GM12874 (cell line): ENCODE results near the gene GREM2.

Source experiments
- TF ChIP-seq, protein P1 (sequence below): IDR thresholded peaks from 2 replicates; pipeline ENCODE4 v1.5.1; 2011; ENCODE audit warnings: low read depth, mild to moderate bottlenecking, control low read depth, low read length, moderate library complexity; ENCODE audit not compliant: insufficient read depth

The GREM2 gene

DNA sequence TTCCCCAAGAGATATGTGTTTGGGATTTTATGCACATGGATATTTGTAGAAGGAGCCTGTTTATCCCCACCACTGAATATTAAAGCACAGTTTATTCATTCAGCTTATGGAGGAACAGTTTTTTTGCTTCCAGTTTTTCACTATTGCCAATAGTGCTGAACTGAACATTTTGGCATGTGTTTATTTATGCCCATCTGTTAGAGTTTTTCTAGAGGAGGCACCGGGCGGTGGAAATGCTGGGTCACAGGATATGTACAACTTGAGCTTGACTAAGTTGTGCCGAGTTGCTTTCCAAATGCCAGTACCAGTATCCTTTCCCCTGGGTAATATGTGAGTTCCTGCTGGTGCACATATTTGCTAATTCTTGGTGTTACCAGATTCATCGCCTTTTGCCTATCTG lies 111.3 kb downstream of the GREM2 start:
- TF ChIP-seq, protein P1, sequence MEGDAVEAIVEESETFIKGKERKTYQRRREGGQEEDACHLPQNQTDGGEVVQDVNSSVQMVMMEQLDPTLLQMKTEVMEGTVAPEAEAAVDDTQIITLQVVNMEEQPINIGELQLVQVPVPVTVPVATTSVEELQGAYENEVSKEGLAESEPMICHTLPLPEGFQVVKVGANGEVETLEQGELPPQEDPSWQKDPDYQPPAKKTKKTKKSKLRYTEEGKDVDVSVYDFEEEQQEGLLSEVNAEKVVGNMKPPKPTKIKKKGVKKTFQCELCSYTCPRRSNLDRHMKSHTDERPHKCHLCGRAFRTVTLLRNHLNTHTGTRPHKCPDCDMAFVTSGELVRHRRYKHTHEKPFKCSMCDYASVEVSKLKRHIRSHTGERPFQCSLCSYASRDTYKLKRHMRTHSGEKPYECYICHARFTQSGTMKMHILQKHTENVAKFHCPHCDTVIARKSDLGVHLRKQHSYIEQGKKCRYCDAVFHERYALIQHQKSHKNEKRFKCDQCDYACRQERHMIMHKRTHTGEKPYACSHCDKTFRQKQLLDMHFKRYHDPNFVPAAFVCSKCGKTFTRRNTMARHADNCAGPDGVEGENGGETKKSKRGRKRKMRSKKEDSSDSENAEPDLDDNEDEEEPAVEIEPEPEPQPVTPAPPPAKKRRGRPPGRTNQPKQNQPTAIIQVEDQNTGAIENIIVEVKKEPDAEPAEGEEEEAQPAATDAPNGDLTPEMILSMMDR, result no peak

DNA sequence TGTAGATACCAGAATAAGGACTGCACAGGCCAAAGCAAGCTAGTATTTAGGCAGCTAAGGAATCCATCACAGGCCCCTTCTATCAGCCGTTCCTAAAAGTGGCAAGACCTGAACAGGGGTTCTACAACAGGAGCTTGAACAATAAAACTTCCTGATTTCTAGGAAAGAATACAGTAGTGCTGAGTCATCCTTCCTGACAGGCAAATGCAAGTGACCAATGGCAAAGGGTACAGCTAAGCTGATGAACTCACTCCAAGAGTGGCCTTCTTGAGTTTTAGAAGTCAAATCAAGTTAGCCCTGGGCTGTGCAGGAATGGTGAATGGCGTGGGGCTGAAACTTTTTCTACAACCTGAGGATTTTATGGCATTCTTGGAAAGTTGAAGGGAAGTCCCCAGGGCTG lies 112.9 kb downstream of the GREM2 start:
- TF ChIP-seq, protein P1, result no peak

DNA sequence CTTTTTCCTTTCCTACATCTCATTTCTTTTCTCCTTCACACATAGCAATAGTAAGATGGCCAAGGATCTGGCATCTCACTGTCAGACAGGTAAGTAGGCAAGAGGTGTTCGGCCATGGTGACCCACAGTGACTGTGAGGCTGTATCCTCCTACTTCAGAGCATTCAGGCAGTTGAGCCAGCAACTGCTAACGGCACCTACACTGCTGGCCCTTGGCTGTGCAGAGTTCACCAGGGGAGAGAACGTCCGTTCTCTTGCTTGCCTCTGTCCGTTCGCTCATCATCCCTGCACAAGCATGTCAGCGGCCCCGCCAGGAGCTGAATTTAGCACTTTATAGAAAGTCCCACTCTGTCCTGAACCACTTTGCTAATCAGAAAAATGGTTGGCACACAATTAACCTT lies 113.6 kb downstream of the GREM2 start:
- TF ChIP-seq, protein P1, result no peak

DNA sequence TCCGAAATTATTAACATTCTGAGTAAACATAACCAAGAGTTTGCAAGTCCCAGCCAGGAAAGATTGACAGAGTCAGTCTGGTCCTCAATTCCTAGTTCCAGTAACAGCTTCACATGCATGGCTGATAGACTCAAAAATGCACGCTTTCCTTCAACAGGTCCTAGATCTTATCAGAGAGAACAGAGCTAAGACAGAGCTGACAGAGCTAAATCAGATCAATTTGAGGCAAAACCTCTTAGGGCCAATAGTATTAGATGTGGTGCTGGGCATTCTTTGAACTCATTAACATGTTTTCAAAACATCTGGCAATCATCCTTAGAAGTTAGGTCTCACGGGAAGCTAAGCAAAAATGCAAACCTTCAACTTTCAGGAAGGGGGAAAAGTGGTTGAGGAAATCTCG lies 114.0 kb downstream of the GREM2 start:
- TF ChIP-seq, protein P1, result no peak

DNA sequence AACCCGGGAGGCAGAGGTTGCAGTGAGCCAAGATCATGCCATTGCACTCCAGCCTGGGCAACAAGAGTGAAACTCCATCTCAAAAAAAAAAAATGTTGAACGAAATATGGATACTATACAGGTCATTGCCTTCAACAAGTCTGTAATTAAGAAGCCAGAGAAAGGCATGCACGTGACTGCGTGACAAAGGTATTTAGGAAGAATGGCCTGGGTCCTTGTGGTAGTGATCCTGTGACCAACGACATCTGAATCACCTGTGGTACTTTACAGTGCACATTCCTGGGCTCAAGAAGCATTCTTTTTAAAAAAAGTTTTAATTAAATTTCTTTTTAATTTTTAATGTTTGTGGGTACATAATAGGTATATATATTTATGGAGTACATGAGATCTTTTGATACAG lies 115.0 kb downstream of the GREM2 start:
- TF ChIP-seq, protein P1, result no peak

DNA sequence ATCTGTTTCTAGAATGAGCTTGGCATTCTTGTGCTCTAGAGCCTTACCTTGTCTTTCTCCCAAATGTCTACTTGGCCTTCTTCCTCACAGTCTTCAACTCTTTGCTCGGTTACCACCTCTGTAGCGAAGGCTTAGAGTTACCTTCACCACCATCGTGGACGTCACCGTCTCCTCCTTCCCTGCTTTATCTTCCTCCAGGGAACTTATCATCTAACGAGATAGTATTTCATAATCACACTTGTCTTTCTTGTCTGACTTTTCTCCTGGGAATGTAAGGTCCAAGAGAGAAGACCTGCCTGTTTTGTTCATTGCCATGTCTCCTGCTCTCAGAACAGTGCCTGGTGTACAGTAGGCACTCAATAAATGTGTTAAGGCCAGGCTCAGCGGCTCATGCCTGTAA lies 115.6 kb downstream of the GREM2 start:
- TF ChIP-seq, protein P1, result no peak

DNA sequence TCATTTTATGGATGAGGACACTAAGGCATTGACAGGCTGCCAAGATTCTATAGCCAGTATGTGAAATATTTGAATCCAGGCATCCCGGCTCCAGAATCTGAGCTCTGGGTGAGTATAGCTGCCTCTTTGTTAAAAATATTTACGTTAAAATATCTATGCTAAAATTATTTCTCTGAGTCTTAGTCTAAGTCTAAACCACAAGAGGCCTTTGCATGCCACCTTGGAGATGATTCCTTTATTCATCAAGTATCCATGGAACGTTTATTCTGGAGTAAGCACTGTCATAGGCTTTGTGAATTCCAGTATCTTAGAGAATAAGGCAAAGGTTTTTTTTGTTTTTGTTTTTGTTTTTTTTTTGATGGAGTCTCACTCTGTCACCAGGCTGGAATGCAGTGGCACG lies 116.4 kb downstream of the GREM2 start:
- TF ChIP-seq, protein P1, result no peak
